NCI-H526 treated with DMSO at 0.1 percent for 48 hours (cell line): ENCODE measurements around the gene GRIK1.
A peak's percentile ranks its signal among the peaks of the same experiment; 100 is the strongest.

Source experiments
- DNase-seq: peaks from one replicate; lab custom pipeline; 2025; lab: John Stamatoyannopoulos, UW

The GRIK1 gene

DNA sequence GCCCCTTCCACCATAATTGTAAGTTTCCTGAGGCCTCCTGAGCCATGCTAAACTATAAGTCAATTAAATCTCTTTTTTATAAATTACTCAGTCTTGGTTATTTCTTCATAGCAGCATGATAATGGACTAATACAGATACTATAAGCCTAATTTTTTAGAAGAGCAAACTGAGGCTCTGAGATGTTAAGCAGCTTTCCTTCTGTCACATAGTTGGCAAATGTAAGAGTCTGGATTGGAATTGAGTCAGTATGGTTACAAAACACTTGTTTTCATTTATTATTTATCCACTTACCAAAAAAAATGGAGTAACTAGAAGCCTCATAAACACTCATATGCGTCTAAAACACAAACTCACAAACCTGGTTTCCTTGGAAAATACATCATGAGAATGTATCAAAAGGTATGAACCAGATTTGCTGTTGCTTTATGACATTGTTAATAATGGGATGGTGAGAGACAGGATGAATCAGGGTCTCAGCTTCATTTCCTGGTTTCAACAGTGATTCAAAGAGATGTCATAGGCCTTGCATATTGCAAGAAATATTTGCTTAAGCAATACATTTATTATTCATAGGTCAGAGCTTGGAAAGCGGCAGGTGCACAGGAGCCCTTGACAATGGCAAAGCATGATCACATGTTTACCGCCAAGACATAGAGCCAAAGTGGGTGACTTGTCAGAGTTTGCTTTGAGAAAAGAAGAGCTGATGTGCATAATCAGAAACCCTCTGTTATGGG is 221.5 kb downstream of the GRIK1 start:
- peak; percentile 80 for DNase-seq

DNA sequence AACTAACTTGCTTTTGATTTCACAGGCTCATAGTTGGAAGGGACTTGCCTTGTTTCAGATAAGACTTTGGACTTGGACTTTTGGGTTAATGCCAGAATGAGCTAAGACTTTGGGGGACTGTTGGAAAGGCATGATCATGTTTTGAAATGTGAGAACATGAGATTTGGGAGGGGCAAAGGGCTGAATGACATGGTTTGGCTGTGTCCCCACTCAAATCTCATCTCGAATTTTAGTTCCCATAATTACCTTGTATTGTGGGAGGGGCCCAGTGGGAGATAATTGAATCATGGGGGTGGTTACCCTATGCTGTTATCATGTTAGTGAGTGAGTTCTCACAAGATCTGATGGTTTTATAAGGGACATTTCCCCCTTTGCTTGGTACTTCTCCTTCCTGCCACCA is 222.1 kb downstream of the GRIK1 start:
- no peak for DNase-seq

DNA sequence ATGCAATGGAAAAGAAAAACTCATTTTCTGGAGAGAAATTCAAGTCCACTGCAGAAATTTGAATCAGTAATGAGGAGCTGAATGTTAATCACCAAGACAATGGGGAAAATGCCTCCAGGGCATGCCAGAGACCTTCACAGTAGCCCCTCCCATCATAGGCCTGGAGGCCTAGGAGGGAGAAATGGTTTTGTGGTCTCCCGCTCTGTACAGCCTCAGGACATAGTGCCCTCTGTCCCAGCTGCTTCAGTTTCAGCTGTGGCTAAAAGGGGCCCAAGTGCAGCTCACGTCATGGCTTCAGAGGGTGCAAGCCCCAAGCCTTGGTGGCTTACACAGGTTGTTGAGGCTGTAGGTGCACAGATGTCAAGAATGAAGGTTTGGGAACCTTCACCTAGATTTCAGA is 223.0 kb downstream of the GRIK1 start:
- DNase-seq = no peak

DNA sequence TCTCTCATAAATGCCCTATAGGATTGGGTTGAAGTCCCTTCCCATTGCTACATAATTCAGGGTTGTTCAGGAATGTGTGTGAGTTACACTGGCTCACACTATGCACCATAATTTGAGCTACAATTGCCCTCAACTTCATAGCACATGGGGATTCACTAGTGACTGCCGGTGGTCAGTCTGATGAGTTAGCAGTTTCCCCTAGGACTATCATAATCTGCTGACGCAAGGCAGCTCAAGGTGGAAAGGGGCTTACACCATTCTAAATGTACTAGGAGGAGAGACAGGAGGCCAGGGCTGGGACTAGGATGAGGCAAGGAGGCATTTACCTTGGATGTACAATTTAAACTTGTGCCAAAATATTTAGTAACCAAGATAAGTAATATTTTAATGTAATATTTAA is 224.7 kb downstream of the GRIK1 start:
- no peak for DNase-seq

DNA sequence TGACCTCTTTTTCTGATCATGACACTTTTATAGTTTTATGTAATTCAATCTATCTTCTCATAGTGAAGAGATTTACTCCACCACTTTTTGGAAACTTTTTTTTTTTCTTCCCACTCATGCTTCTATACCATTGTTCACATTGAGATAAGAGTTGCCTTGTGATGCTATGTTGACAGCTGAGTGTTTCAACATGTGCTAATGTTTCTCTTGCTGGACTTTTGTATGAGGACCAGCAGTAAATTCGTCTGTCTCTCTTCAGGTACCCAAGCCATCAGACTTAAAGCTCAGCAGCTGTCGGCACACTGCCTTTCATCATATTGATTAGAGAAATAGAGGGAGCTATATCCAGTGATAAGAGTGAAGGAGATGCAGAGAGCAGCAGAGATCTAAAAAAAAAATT is 227.0 kb downstream of the GRIK1 start:
- no peak for DNase-seq

DNA sequence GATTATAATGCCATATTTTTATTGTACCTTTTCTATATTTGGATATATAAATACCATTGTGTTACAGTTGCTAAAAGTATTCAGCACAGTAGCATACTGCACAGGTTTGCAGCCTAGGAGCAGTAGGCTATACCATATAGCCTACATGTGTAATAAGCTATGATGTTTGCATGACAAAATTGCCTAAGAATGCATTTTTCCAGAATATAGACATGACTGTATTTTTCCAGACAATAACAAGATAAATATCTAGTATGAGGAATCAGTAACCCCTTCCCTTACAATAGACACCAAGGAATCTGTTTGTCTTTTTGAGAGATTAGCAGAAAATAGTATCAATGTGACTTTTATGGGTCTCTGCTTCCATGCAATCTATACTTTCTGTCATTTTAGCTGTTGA is 228.6 kb downstream of the GRIK1 start:
- no peak for DNase-seq

DNA sequence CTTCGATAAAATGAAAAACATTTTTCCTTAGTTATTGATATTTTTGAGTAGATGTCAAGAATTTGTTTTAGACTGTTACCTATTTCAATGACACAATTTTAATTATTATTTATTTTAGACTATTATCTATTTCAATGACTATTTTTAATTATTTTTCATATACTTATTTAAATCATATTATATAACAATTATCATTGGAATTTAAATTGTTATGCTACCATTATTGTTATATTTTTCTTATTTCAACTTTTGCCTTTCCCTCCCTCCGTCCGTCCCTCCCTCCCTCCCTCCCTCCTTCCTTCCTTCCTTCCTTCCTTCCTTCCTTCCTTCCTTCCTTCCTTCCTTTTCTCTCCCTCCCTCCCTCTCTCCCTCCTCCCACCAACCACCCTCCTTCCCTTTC is 229.3 kb downstream of the GRIK1 start:
- DNase-seq = no peak

DNA sequence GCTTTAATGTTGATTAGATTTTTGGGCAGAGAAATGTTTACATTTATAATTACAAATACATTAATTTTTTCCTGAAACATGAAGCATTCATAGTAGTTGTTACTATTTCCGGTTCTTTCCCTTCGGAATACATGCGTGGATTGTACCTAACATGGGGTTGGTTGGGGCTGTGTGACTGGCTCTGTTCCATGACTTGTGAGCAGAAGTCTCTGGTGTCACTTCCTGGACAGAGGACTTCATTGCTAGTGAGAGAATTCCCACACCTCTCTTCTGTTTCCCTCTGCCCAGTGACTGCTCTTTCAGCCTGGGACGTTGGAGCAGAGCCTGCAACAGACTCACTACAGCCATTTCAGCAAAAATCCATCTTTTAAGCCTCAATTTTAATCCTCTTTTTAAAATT is 231.4 kb downstream of the GRIK1 start:
- no peak for DNase-seq

DNA sequence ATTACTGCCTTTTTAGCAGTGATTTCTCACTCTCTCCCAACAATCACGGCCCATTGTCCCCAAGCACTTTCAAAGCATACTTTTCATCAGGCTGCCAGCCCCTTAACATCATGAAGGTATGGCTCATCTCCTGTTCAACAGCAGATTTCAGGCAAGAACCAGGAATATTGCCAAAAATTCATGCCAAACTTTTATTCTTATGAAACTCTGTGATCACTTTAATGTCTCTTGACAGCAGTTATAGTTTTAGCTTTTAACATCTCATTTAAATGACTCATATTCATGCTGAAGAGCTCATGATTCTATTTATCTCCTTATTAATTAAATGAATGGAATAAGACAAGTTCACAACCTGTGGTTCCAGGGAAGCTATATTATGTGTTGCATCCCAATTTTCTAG is 235.1 kb downstream of the GRIK1 start:
- no peak for DNase-seq

DNA sequence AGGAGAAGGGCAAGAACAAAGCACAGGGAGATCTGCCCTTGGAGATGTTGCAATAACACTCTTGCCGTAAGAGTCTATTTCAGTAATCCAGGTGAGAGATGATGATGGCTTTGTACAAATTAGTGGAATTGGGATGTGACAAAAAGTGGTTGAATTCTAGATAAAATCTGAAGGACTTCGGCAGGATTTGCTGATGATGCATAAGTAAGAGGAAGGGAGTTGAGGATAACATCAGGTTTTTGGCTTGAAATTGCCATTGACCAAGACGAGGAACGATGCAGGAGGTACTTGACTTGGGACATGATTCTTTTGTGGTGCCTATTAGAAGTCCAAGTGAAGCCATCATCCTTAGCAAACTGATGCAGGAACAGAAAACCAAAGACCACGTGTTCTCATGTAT is 238.1 kb downstream of the GRIK1 start:
- no peak for DNase-seq

DNA sequence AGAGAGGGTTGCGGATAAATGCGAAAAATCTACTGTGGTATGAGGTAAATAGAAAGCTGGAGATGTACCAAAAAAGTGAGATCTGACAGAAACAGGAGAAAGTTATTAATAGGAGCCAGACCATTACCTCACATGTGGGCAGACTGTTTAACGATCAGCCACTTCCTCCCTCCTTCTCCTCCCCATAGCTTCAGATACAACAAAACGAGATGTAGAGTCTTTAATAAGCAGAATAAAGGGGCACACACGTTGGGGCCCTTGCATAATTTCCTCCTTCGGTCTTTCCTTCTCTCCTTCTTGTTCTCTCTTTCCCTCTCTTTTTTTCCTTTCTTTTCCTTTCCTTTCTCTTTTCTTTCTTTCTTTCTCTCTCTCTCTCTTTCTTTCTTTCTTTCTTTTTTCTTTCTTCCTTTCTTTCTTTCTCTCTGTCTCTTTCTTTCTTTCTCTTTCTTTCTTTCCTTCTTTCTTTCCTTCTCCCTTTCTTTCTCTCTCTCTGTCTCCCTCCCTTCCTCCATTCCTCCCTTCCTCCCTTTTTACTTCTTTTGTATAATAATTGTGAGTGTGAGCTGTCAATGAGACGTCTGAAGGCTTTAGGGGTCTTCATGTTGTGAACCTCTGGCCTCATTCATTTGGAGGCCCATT is 242.1 kb downstream of the GRIK1 start:
- no peak for DNase-seq

DNA sequence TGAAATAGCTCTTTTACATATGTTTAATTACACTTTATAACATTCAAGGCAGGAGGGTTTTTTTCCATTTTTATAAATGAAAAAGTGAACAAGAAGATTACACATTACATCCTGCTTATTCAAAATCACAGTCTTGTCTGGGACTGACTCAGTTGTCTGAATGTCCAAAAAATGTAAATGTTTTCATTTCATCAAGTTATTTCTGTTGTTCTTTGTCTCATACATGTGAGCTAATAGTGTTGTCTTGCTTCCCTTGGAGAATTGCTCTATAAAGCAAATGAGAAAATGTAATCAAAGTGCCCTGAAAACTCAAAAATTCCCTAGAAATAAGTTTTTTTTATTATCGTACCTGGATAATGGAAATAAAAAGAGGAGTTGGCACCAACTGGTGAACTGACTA is 242.9 kb downstream of the GRIK1 start:
- no peak for DNase-seq

DNA sequence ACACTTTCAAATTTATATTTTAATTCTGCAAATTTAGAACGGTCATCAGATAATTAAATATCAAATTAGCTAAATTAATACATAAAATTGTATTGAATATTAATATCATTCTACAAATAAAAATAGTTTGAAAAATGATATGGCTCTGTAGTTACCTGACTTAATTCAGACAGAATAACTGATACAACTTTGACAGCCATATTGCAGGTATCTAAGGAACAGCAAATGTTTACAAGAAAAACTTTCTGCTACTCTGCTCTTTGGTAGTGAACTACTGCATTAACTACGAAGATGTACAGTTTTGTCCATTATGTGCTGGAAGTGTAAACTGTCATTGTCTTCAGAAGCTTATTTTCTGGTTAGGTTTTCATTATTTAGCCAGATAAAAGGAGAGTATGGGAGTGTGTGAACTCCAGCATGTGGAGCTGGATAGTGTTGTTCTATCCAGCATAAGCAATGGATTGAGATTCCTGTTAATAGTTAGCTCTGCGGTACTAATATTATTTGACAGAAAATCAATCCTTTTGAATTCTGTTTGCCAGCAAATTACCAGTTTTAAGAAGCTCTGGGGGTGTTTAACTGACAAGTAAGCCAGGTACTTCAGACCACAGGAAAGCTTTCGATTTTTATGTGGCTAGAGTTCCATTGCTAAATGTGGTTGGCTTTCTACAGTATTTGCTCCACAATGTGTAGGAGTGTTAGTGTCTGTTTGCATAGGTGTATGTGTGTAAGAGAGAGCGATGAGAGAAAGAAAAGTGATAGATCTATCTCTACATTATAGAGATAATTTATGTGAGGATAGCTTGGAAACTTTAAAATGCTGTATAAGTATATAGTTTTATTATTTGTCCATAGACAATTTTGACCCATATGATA is 247.9 kb downstream of the GRIK1 start:
- no peak for DNase-seq

DNA sequence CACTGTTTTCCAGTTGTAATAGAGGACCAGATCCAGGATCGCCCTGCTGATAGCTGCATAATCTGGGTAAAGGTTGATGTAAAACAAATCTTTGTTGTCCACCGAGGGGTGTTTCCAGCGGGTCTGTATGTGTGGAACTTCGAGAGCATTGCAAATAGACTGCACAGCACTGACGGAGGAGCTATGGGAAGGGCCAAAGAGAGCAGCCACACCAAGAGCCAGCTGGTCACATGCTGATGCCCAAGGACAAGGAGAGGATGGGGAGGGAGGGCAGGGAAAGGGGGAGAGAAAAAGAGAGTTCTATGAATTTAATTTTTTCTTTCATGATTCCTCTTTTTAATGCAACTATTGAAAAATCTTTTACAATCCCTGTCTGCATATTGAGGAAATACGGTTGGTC is 250.0 kb downstream of the GRIK1 start:
- DNase-seq = no peak

DNA sequence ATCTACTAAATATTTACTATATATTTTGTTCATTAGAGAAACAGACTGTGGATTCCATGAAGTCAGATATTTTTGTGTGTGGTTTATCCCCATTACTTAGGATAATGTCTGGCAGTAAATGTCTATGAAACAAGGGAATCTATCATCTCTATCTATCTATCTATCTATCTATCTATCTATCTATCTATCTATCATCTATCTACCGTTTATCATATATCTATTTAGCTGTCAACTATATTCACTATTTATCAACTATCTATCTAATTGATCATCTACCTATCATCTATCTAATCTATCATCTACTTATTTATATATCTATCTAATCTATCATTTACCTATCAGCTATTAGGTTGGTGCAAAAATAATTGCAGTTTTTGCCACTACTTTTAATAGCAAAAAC is 255.7 kb downstream of the GRIK1 start:
- DNase-seq = no peak

DNA sequence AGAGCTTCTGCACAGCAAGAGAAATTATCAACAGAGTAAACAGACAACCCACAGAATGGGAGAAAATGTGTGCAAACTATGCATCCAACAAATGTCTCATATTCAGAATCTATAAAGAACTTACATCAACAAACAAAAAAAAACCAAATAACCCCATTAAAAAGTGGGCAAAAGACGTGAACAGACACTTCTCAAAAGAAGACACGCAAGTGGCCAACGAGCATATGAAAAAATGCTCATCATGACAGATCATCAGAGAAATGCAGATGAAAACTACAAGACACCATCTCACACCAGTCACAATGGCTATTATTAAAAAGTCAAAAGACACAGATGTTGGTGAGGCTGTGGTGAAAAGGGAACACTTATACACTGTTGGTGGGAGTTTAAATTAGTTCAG is 257.0 kb downstream of the GRIK1 start:
- no peak for DNase-seq

DNA sequence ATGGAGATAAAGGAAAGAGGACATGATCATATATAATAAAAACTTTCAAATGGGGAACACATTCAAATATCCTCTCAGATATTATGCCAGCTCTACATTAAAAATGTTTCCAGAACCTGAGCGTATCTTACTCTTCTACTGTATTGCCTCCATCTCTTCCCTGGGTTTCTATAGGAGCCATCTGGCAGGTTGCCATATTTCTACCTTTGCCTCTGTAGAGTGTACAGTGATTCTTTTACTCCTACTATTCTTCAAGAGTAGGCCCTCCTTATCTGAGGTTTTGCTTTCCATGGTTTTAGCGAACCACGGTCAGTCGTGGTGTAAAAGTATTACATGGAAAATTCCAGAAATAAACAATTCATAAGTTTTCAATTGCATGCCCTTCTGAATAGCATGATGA is 259.5 kb downstream of the GRIK1 start:
- DNase-seq = no peak

DNA sequence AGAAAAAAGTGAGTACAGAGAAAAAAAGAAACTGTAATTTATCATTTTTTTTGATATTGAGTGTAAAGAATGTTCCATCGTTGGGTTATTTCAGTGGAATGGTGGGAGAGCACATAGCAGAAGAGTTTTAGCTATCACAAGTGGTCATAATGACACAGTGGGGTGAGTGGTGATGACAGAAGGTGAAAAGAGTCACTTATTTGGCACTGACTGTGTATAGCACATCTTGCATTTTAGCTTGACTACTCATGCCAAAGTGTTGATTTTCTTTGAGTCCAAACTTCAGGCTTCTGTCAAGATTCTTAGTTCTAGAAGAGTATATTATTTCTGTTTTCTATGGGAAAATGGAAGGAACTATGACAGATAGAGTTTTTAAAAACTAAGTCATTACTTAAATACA is 261.2 kb downstream of the GRIK1 start:
- no peak for DNase-seq

DNA sequence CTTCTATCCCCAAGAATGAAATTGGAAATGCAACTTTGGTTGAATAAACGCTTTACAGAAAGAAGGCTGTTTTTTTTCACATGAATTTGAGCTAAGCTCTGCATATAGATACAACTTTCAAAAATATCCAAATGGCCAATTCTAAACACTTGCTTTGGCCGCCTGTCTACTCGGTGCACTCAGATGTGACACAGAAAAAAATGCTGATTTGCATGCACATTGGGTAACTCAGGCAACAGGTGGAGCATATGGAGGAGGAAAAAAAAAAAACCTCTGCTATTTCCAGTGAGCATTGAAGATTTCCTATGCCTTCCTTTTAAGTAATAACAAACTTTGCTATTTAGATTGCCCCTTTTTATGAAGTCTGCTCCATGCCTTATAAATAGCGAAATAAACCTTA is 262.5 kb downstream of the GRIK1 start:
- peak; percentile 77 for DNase-seq

DNA sequence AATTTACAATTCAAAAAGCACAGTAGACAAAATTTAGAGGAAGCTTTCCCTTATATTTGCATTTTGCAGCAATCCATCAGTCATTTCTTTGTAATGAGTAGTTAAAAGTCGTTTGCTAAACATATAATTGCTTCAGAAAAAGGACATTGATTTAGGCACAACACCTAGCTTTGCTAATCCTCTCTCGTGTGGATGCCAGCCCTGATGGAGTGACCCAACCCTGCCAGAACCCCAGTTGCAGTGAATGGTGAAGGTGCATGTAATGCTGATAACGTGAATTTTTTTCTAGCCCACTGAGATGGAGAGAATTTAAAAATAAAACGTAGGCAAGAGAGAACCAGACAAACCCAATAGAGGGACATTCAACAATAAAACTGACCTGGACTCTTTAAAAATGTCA is 263.4 kb downstream of the GRIK1 start:
- DNase-seq = peak; percentile 92

DNA sequence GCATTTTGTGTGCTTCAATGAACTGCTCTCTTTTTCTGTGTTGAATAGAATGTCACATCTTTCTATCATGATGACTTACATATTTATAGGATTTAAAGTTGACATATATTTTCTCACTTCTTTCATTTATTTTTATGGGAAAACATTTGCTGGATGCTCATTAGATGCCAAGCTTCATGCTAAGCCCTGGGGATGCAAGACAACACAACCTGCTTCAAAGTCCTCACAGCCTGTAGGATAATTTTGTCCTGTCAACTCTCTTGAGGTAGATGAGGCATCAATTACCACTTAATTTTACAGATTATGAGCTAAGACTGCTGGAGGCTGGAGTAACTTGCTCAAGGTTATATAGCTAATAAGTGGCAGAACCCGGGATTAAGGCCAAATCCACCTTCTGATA is 264.3 kb downstream of the GRIK1 start:
- no peak for DNase-seq

DNA sequence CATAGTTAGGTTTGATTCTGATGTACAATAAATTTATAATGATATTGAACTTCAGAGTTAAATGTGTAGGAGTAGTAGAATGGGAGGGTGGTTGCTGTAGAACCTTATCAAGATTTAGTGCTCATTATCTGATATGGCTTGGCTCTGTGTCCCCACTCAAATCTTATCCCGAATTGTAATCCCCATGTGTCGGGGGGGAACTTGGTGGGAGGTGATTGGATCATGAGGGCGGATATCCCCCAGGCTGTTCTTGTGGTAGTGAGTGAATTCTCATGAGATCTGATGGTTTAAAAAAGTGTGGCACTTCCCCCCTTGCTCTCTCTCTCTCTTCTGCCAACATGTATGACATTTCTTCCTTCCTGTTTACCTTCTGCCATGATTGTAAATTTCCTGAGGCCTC is 265.5 kb downstream of the GRIK1 start:
- DNase-seq = no peak

DNA sequence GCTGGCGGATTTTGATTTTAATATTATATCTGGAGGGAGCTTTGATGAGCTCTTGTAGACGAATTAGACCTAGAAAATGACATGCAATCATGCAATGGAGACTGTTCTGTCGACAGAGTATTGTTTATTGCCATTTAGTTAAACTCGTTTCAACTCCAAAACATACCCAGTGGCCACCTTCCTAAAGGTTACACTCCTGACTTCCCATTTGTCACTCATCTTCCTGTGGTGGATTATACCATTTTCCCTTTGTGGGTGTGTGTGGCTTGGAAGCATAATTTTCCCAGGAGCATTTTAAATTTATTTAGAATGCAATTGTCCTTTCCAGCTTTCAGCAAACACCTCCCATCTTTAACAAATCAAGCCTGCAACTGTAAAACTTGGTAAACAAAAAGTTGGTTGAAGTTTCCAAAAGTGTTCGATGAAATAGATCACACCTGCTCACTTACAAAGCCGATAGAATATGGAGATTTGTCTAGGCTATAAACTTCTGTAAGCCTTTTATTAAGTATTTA is 266.6 kb downstream of the GRIK1 start:
- DNase-seq = no peak
